ENCODE measurements around the gene GPRC5C. TPM values are rescaled to one million over a fixed set of nuclear protein-coding genes. Genes with fewer than 3 reads are reported as not detected.

Gene GPRC5C
- total RNA-seq, 1 donor from 2014 or later, result 58.2 TPM

DNA sequence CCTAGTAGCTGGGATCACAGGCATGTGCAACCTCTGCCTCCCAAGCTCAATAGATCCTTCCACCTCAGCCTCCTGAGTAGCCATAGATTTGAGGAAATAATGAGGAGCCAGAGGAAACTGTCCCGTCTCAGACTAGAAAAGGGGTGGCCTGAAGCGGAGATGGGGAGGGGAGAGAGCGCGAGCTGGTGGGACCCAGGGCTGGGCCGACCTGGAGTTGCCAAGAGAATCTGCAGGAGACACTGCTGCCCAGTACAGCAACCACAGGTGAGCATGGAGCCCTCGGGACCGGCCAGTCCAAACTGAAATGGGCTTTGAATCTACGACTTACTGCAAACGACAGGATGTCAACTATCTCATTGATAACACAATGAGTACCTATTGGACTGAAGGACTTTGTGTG is 58.8 kb downstream of the GPRC5C start:
- intact Hi-C loops (cut with DNase I), result no loop called here

DNA sequence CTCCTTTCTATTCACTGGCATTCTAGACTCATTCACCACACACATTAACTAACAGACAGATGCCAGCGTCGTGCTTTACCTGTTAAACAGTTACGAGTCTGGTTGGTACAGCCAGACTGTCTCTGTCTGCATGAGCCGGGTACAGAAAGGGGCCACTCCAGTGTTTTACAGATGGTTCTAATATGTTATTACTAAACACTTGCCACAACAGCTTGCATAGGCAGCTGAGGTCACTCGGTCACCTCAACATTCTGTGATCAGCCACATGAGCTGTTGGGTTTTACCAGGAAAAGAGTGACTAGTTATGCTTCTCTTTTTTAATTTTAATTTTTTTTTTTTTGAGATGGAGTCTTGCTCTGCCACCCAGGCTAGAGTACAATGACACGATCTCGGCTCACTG is 59.7 kb downstream of the GPRC5C start:
- Histone ChIP-seq H3K4me3 (no peak overlapping the region), H3K36me3 (no peaks in the 10 kb centered on the region), H3K27me3 (ENCODE audit: low read depth) (no peaks in the 10 kb centered on the region), H3K4me1 (peaks cover 8% of the 10 kb centered on the region), H3K9me3 (no peaks in the 10 kb centered on the region), H3K27ac (no peak overlapping the region)
- ATAC-seq, result peak; percentile 29 to 43
- DNase-seq, result no peak
- intact Hi-C loops (cut with DNase I), result no loop called here
- TF ChIP-seq CTCF (IDR thresholded peaks at IDR 0.05), result no peak

More for the DNA sequence above, 58.8 kb downstream of the GPRC5C start:
- no peak overlapping the region for H3K27ac ChIP-seq
- no peak for TF ChIP-seq CTCF (IDR thresholded peaks at IDR 0.05)
- ATAC-seq (no peak), DNase-seq (no peak)
- no peaks in the 10 kb centered on the region for H3K36me3 ChIP-seq
- no peaks in the 10 kb centered on the region for H3K27me3 ChIP-seq (ENCODE audit: low read depth)
- H3K9me3 ChIP-seq, result no peaks in the 10 kb centered on the region
- H3K4me1 ChIP-seq, result peaks cover 8% of the 10 kb centered on the region
- H3K4me3 ChIP-seq, result no peak overlapping the region

- Histone ChIP-seq H3K36me3 (no peaks in the 10 kb centered on the region), H3K4me1 (peaks cover 8% of the 10 kb centered on the region), H3K9me3 (no peaks in the 10 kb centered on the region), H3K4me3 (no peak overlapping the region), H3K27me3 (ENCODE audit: low read depth) (no peaks in the 10 kb centered on the region), H3K27ac (no peak overlapping the region)
- TF ChIP-seq CTCF (IDR thresholded peaks at IDR 0.05), result peak; percentile 94
- DNase-seq (peak; percentile 70), ATAC-seq (peak; percentile 87 to 90)
- intact Hi-C loops (cut with DNase I), result no loop called here
Observed at GRCh38 chr17:74493331-74493833, 61.5 kb downstream of the GPRC5C start.

Other genes with a start within 250 kb of the GPRC5C start
- gene RPL38, start 228.4 kb upstream of the GPRC5C start, total RNA-seq, result 701 TPM
- gene TTYH2, start 218.5 kb upstream of the GPRC5C start, total RNA-seq, result 7.7 TPM
- 6.2 TPM for gene DNAI2, start 157.9 kb upstream of the GPRC5C start, total RNA-seq
- 3.6 TPM for gene KIF19, start 105.9 kb upstream of the GPRC5C start, total RNA-seq
- not detected for gene BTBD17, start 70.2 kb upstream of the GPRC5C start, total RNA-seq
- gene GPR142, start 64.6 kb upstream of the GPRC5C start, total RNA-seq, result not detected
- 27.8 TPM for gene CD300A, start 34.5 kb downstream of the GPRC5C start, total RNA-seq
- gene CD300LB, start 99.4 kb downstream of the GPRC5C start, total RNA-seq, result 1.5 TPM
- gene CD300C, start 114.0 kb downstream of the GPRC5C start, total RNA-seq, result 13.9 TPM
- 0.92 TPM for gene CD300H, start 135.4 kb downstream of the GPRC5C start, total RNA-seq
- not detected for gene CD300LD, start 160.2 kb downstream of the GPRC5C start, total RNA-seq
- 7.3 TPM for gene CD300E, start 191.7 kb downstream of the GPRC5C start, total RNA-seq